AG04450 (cell line): ENCODE data around the gene DUOX1. TPM values are rescaled to one million over a fixed set of nuclear protein-coding genes. Genes with fewer than 3 reads are reported as not detected.
A peak's percentile ranks its signal among the peaks of the same experiment; 100 is the strongest.

Experiments used
- CTCF ChIA-PET: fragments of 300-600, 350-600 bp; formaldehyde crosslinking; extraction: SDS; loops from one replicate; lab custom pipeline; 2022; ENCODE audit warnings: antibody characterized with exemption, inconsistent platforms; lab: Charles Lee
- POLR2A ChIA-PET: fragments of 350-600 bp; formaldehyde crosslinking; extraction: SDS; loops from one replicate; lab custom pipeline; 2021; ENCODE audit warnings: antibody characterized with exemption, inconsistent platforms; lab: Yijun Ruan, JAX
- DNase-seq: peaks from one replicate; pipeline ENCODE4 v3.0.0-alpha.2; 2011; ENCODE audit warnings: low read depth, low spot score
- H3K27ac ChIP-seq: one replicate; pipeline ENCODE4 v1.5.1; 2012; ENCODE audit warnings: low read depth, low read length, control low read depth
- H3K27me3 ChIP-seq: one replicate; pipeline ENCODE4 v1.6.0; 2012; ENCODE audit warnings: low read length; ENCODE audit not compliant: control insufficient read depth, insufficient read depth
- H3K4me3 ChIP-seq: 2 replicates; pipeline ENCODE4 v1.5.1; 2011; ENCODE audit warnings: mild to moderate bottlenecking, low read depth, low read length, control low read depth
- H3K9me3 ChIP-seq: 2 replicates; pipeline ENCODE4 v1.5.1; 2012; ENCODE audit warnings: low read length; ENCODE audit not compliant: control insufficient read depth, insufficient read depth
- polyA plus RNA-seq: library from polyadenylated mRNA; depleted of rRNA; stranded (reverse); fragments of >200 nt; gene quantifications from 2 replicates; pipeline ENCODE4 v1.2.3, GENCODE V29; 2011
- TF ChIP-seq, protein P1 (sequence below): IDR thresholded peaks from 2 replicates; pipeline ENCODE4 v1.5.1; 2011; ENCODE audit warnings: low read depth, low read length, control low read depth, inconsistent platforms

Gene DUOX1
- polyA plus RNA-seq, 1 experiment, result not detected

DNA sequence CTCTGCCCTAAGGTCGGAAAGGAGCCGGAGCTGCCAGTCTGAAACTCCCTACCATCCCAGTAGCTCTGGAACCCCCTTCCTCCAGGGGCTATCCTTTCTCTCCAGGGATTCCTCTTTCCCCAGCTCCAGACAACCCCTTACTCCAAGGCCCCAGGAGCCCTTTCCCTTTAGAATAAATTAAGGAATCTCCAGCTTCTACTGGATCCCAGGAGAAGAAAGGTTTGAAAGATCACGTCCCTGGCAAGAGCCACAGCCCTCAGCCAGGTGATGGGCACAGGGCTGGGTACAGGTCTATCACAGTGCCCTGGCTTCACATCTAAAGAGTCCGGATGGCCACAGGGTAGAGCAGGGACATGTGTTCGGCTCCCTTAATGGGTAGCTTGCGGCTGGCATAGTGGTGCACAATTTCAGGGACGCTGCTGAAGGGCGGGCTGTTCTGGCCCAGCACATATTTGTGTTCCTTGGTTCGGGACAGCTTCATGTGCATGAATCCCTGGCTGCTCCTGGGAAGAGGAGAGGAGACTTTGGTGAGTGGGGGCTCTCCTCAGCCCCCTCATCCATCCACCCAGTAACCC lies 37.9 kb downstream of the DUOX1 start:
- no peaks in the 10 kb centered on the region for H3K27me3 ChIP-seq
- H3K27ac ChIP-seq, result peak overlapping the region; percentile 83
- TF ChIP-seq, protein P1, sequence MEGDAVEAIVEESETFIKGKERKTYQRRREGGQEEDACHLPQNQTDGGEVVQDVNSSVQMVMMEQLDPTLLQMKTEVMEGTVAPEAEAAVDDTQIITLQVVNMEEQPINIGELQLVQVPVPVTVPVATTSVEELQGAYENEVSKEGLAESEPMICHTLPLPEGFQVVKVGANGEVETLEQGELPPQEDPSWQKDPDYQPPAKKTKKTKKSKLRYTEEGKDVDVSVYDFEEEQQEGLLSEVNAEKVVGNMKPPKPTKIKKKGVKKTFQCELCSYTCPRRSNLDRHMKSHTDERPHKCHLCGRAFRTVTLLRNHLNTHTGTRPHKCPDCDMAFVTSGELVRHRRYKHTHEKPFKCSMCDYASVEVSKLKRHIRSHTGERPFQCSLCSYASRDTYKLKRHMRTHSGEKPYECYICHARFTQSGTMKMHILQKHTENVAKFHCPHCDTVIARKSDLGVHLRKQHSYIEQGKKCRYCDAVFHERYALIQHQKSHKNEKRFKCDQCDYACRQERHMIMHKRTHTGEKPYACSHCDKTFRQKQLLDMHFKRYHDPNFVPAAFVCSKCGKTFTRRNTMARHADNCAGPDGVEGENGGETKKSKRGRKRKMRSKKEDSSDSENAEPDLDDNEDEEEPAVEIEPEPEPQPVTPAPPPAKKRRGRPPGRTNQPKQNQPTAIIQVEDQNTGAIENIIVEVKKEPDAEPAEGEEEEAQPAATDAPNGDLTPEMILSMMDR, result no peak
- H3K9me3 ChIP-seq, result no peaks in the 10 kb centered on the region
- DNase-seq, result no peak
- ChIA-PET CTCF (interaction anchor here (0.6 to 3.0 kb wide), 17 partner anchors 9 to 290 kb away, joined by 3 to 16 read pairs (median 7); no protein-coding TSS in a partner anchor), POLR2A (interaction anchor here (1.1 to 1.5 kb wide), 2 partner anchors 33 to 50 kb away, joined by 3 read pairs; no protein-coding TSS in a partner anchor)
- H3K4me3 ChIP-seq, result peak overlapping the region; percentile 58

GRCh38 chr15:45168286-45168685 lies 38.5 kb downstream of the DUOX1 start:
- Histone ChIP-seq H3K4me3 (no peak overlapping the region), H3K27ac (peak overlapping the region; percentile 11), H3K27me3 (no peaks in the 10 kb centered on the region), H3K9me3 (no peaks in the 10 kb centered on the region)
- ChIA-PET POLR2A (interaction anchor here (1.5 kb wide), 1 partner anchor 50 kb away, joined by 3 read pairs; no protein-coding TSS in a partner anchor), CTCF (interaction anchor here (0.7 to 3.0 kb wide), 13 partner anchors 8 to 263 kb away, joined by 3 to 16 read pairs (median 7); a partner anchor contains a TSS)
- no peak for DNase-seq
- TF ChIP-seq, protein P1, result no peak

GRCh38 chr15:45168751-45169551 lies 39.2 kb downstream of the DUOX1 start:
- TF ChIP-seq, protein P1, result no peak
- no peaks in the 10 kb centered on the region for H3K27me3 ChIP-seq
- ChIA-PET CTCF (interaction anchor here (0.6 to 3.0 kb wide), 10 partner anchors 8 to 262 kb away, joined by 3 to 16 read pairs (median 6); a partner anchor contains a TSS), POLR2A (interaction anchor here (1.5 kb wide), 1 partner anchor 51 kb away, joined by 3 read pairs; no protein-coding TSS in a partner anchor)
- H3K4me3 ChIP-seq, result no peak overlapping the region
- H3K9me3 ChIP-seq, result no peaks in the 10 kb centered on the region
- no peak overlapping the region for H3K27ac ChIP-seq
- no peak for DNase-seq

DNA sequence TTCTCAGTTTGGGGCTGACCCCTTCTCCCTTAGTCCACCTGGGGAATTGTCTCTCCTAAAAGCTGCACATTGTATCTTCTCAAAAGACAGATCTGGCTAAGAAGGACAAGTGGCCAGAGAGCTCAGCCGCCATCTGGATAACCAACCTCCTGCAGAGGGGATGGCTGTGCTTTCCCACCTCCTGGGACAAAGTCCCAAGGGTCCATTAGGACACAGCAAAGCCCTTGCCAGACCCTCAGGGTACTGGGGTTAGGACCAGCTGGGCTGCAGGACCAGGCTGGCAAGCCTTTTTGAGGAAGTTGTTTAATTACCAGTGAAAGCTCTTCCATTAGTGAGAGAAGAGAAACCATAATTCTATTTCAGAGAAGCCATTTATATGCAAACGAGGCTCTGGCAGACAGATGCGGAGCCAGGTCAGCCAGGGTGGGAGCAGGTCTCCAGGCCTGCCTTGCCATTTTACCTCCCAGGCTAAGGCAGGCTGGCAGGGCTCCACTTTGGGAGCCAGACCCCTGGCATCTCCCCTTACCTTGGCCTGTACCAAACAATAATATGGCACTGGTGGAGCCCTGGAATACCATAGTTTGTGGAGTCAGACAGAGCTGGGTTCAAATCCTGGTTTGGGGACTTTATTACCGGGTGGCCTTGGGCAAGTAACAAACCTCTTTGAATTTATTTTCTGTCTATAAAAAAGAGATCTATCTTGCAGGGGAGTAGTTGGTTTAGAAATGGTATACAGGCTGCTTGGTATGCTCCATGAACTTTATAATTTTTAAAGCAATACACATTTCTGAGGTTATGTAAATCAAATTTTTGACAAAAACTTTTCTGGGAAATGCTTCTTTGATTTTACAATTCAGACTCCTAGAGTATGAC lies 40.0 kb downstream of the DUOX1 start:
- no peak overlapping the region for H3K4me3 ChIP-seq
- H3K27me3 ChIP-seq, result no peaks in the 10 kb centered on the region
- DNase-seq, result no peak
- no peaks in the 10 kb centered on the region for H3K9me3 ChIP-seq
- ChIA-PET CTCF (interaction anchor here (0.6 to 3.0 kb wide), 2 partner anchors 28 to 31 kb away, joined by 3 to 9 read pairs; no protein-coding TSS in a partner anchor), POLR2A (no interaction called here)
- no peak overlapping the region for H3K27ac ChIP-seq
- TF ChIP-seq, protein P1, result no peak
